Measurements from ENCODE around the gene GMEB2.

DNA sequence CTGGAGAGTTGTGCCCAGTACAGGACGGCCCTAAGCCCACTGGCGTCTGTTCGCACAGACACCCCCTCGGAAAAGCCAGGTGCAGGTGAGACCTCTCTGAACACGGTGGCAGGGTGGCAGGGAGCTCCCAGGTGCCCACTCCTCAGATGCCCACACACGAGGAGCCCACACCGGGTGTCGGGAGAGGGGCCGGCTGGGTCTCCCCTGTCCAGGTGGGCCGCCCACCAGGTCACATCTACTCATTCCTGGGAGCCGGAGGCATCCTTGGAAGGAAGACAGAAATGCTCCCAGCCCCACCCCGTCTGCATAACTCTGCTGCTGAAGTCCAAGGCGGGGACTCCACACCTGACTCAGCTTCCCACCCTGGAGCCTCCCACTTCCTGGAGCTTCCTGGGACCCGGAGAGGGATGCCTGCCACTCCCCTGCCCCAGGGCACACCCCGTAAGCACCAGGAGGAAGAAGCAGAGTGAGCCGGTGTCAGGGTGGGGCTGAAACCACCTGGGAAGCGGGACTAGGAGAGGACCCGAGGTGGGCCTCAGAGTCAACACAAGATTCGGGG lies 81.9 kb downstream of the GMEB2 start:
- TF ChIP-seq, protein P1, sequence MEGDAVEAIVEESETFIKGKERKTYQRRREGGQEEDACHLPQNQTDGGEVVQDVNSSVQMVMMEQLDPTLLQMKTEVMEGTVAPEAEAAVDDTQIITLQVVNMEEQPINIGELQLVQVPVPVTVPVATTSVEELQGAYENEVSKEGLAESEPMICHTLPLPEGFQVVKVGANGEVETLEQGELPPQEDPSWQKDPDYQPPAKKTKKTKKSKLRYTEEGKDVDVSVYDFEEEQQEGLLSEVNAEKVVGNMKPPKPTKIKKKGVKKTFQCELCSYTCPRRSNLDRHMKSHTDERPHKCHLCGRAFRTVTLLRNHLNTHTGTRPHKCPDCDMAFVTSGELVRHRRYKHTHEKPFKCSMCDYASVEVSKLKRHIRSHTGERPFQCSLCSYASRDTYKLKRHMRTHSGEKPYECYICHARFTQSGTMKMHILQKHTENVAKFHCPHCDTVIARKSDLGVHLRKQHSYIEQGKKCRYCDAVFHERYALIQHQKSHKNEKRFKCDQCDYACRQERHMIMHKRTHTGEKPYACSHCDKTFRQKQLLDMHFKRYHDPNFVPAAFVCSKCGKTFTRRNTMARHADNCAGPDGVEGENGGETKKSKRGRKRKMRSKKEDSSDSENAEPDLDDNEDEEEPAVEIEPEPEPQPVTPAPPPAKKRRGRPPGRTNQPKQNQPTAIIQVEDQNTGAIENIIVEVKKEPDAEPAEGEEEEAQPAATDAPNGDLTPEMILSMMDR (conservative IDR thresholded peaks at IDR 0.05 in 1 of 2, IDR thresholded peaks at IDR 0.05 in 1 of 2; ENCODE audit: low read depth in 1 of 2, low read length in 2 of 2) = no peak
- TF ChIP-seq EZH2 (IDR thresholded peaks at IDR 0.05; ENCODE audit: low read length, missing control alignments) = no peak
